Stimulated activated CD4-positive, alpha-beta T cell treated with anti-CD3 and anti-CD28 coated beads, Interleukin-1b, Interleukin-23, amount 100 ng/mL, for 48 hours (primary cell): Measurements from ENCODE around the gene ZFAND3.
"Not testable (repeated sequence)": the region's sequence is repeated elsewhere in the genome, so short reads cannot be mapped to it uniquely, and the experiment has no call there.

Experiments used
- DNase-seq: peaks from one replicate; pipeline ENCODE4 v3.0.0-alpha.2; 2020

ZFAND3 gene

GRCh38 chr6:38100380-38100779, 280.9 kb downstream of the ZFAND3 start:
- DNase-seq, result no peak

GRCh38 chr6:38103921-38104320, 284.4 kb downstream of the ZFAND3 start:
- no peak for DNase-seq

GRCh38 chr6:38105066-38105465, 285.5 kb downstream of the ZFAND3 start:
- DNase-seq, result no peak

DNA sequence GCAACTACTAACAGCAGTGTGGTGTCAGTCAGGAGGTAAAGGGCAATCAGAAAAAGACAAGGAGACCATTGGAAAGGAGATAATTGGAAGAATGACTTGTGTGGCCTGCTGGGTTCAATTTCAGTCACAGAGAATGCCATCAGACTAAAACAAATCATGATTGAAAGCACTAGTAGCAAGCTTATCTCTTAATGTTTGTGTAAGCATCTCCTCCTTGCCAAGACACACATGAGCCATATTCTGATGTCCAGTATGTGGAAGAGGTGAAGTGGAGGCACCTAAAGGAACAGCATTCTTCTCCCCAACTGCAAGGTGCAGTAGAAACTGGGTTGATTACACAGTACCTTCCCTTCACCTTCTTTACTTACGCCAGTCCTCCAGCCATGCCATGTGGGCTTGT, 287.5 kb downstream of the ZFAND3 start:
- no peak for DNase-seq

GRCh38 chr6:38110481-38110971, 291.0 kb downstream of the ZFAND3 start:
- no peak for DNase-seq

- no peak for DNase-seq
Measured at GRCh38 chr6:38112181-38112580, 292.7 kb downstream of the ZFAND3 start.

DNA sequence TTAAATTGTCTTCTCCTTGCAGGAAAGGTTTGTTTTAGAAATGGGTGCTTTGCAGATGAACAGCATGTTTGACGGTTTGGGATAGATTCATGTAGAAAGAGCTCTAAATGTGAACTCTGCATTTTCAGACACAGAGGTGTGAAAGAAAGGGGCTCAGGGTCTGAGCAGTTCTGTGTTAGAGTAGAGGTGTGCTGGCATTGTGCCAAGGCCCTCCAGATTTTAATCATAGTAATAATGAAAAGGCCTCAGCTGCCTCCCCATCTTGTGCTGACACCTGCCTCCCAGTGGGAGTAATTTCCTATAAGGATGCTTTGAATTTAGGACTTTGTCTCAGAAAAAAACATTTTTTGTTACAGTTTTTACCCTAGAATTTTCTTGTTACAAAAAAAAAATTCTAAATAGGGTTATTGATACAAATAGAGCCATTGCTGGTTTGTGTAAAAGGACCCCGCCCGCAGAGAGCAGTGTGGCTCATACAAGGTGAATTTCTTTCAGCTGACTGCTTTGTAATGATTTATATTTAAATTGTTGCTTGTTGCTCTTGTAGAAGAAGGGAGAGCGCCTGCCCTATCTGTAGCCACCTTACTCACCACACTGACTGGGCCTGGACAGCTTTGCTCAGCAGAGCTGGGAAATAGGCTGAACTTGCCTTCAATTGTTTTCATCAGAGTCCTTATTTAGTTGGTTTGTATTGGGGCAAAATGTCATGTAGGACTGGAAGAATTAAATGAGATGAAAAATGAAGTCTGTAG, 294.5 kb downstream of the ZFAND3 start:
- no peak for DNase-seq

GRCh38 chr6:38114976-38115625, 295.6 kb downstream of the ZFAND3 start:
- no peak for DNase-seq

GRCh38 chr6:38115626-38116008, 296.1 kb downstream of the ZFAND3 start:
- no peak for DNase-seq

- DNase-seq, result no peak
Measured at GRCh38 chr6:38116248-38116647, 296.7 kb downstream of the ZFAND3 start.

GRCh38 chr6:38117281-38117680, 297.8 kb downstream of the ZFAND3 start:
- DNase-seq, result no peak

- DNase-seq, result no peak
Measured at GRCh38 chr6:38118791-38119365, 299.4 kb downstream of the ZFAND3 start.

DNA sequence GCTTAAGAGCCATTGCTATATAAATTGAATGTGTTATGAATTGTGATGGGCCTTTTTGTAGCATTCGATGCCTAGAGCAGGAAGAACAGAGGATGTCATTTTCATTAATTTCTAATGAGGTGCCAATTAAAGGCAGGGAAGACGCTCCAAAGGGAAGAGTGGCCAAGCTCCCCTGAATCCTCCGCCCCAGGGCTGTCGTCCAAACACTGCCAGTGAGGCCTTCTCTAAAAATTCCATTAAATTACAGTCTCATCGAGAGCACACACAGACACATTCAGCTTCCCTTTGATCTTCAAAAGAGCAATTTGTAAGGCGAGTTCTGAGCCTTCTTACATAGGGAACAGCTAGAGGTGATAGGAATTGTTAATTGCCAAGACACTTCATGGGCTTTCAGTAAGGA, 300.0 kb downstream of the ZFAND3 start:
- no peak for DNase-seq

GRCh38 chr6:38124224-38124926, 304.8 kb downstream of the ZFAND3 start:
- DNase-seq, result not testable (repeated sequence)

- no peak for DNase-seq
Measured at GRCh38 chr6:38127284-38127683, 307.8 kb downstream of the ZFAND3 start.

- peak; percentile 34 for DNase-seq
Measured at GRCh38 chr6:38131527-38131965, 312.0 kb downstream of the ZFAND3 start.

- DNase-seq, result no peak
Measured at GRCh38 chr6:38133932-38134703, 314.6 kb downstream of the ZFAND3 start.

- no peak for DNase-seq
Measured at GRCh38 chr6:38134704-38135088, 315.2 kb downstream of the ZFAND3 start.

- DNase-seq, result no peak
Measured at GRCh38 chr6:38136547-38136946, 317.0 kb downstream of the ZFAND3 start.

DNA sequence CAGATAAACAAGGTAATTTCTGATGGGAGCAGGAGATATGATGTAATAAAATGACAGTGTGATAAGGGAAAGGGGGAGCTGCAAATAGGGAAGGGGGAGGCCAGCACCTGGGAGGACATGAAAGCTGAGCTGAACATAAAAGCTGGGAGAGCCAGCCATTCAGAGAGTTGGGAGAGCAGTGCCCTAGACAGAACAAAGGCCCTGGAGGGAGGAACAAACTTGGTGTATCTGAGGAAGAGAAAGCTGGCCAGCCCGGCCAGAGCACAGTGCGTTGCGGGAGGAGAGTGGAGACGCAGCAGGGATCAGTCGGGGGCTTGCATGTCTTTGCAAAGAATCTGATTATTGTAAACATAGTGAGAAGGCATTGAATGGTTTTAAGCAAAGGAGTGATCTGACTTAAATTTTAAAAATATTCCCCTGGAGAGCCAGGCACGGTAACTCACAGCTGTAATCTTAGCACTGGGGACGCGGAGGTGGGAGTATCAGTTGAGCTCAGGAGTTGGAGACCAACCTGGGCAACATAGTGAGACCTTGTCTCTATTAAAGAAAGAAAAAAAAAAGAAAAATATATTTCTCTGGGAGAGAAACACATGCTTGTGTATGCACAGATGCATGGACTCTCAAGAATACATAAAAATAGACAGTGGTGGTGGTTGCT, 318.2 kb downstream of the ZFAND3 start:
- DNase-seq, result no peak

- DNase-seq, result no peak
Measured at GRCh38 chr6:38138374-38138773, 318.8 kb downstream of the ZFAND3 start.

DNA sequence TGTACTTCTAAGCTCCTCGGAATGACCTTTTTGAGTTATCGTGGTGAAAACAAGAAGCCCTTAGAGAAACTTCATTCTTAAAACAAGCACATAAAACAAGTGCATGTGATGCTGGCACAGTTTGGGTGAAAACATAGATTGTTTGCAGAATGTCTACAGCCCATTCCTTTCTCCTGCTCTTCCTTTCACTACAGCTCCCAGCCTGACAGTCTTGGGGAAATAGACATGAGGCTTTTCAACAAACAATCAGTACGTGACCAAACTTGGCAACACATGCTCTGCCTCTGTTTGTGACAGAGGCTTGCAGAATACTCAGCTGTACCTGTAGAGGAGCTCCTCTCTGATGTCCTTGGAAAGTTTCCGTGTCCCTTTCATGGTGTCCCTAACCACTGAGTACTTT, 321.6 kb downstream of the ZFAND3 start:
- no peak for DNase-seq
